Measurements from ENCODE around the gene WDR49.

The WDR49 gene

DNA sequence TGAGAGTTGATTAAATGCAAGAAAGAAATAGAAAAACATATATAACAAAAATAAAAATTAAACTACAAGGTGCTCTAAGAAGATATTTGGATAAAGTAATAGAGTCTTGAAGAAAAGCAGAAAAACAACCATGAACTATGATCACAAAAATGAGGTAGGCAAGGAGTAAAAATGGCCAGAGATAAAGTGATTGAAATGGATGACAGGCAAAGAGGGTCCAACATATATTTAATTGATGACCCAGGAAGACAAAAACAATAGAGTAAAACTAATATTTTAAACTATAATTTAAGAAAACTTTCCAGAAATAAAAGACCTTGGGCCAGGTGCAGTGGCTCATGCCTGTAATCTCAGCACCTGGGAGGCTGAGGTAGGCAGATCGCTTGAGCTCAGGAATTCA lies 22.1 kb upstream of the WDR49 start:
- no peak overlapping the region for H3K4me3 ChIP-seq (ENCODE audit: low read depth, low read length)
- TF ChIP-seq, protein P1, sequence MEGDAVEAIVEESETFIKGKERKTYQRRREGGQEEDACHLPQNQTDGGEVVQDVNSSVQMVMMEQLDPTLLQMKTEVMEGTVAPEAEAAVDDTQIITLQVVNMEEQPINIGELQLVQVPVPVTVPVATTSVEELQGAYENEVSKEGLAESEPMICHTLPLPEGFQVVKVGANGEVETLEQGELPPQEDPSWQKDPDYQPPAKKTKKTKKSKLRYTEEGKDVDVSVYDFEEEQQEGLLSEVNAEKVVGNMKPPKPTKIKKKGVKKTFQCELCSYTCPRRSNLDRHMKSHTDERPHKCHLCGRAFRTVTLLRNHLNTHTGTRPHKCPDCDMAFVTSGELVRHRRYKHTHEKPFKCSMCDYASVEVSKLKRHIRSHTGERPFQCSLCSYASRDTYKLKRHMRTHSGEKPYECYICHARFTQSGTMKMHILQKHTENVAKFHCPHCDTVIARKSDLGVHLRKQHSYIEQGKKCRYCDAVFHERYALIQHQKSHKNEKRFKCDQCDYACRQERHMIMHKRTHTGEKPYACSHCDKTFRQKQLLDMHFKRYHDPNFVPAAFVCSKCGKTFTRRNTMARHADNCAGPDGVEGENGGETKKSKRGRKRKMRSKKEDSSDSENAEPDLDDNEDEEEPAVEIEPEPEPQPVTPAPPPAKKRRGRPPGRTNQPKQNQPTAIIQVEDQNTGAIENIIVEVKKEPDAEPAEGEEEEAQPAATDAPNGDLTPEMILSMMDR (IDR thresholded peaks at IDR 0.05; ENCODE audit: low read depth, low read length) = no peak

DNA sequence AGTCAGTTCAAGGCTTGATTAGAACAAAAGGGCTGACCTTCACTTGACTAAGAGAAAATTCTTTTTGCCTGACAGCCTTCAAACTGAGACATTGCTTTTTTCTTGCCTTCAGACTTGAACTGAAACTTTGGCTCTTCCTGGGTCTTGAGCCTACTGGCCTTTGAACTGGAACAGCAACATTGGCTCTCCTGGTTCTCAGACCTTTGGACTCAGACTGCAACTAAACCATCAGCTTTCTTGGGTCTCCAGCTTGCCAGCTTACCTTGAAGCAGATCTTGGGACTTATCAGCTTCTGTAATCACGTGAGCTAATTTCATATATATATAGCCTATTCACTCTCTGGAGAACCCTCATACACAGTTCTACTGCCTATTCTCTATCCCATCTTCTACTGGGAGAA lies 19.5 kb upstream of the WDR49 start:
- H3K4me3 ChIP-seq (ENCODE audit: low read depth, low read length) = no peak overlapping the region
- TF ChIP-seq, protein P1 (IDR thresholded peaks at IDR 0.05; ENCODE audit: low read depth, low read length) = no peak

DNA sequence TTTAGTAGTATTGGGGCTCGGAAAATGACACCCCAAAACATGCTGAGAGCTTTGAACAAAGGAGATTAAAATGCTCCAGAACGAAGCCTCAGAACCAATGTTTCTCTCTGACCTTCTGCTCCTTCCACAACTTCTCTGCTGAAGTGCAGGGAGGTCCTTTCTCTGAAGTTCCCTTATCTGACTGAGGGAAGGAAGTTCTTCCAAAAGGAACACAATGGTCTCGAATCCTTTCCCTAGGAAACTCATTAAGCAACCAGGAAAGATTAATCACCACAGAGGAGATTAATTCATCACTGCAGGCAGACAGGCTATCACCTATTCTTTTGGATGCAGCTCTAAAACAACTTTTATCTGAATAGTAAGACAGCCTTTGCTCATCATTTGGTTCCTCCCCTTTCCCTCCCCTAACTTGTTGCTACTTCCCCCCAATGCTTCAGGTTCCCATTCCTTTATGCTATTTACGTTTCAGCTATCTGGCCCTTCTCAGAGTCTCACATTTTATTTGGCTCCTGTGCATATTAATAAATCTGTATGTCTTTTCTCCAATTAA lies 18.2 kb upstream of the WDR49 start:
- TF ChIP-seq, protein P1 (IDR thresholded peaks at IDR 0.05; ENCODE audit: low read depth, low read length) = no peak
- no peak overlapping the region for H3K4me3 ChIP-seq (ENCODE audit: low read depth, low read length)

DNA sequence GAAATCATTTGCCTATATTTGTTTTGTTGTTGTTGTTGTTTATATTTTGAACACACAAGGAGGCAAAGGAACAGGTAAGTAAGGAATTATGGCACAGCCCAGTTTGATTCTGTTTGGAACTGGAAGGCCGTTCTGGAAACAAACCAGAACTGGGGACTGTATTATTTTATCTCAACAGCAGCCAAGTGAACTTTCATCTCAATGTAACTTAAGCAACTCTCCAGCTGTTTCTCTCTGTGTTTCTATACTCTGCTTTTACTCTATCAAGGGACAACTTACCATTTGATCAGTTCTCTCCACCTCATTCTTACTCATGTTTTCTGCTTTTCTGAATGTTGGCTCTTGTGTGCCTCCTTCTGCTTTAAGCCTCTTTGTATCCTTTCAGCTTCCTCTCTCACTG lies 16.0 kb upstream of the WDR49 start:
- TF ChIP-seq, protein P1 (IDR thresholded peaks at IDR 0.05; ENCODE audit: low read depth, low read length) = no peak
- no peak overlapping the region for H3K4me3 ChIP-seq (ENCODE audit: low read depth, low read length)

DNA sequence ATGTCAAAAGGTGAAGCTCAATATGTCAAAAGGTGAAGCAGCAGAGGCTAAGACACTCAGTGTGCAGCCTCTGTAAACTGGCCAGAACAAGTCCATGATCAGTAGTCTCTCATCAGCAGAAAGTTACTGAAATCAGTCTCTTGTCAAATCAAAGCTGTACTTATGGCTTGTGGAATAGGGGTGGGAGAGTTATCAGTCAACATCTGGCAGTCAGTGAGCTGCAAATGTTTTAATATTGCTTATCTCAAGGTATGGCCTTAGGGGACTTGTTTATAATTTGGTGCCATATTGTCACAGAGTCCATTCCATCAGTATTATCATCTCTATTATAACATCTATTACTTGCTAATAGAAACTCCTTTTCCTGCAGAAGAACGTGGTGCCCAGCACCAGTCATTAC lies 14.9 kb upstream of the WDR49 start:
- no peak overlapping the region for H3K4me3 ChIP-seq (ENCODE audit: low read depth, low read length)
- TF ChIP-seq, protein P1 (IDR thresholded peaks at IDR 0.05; ENCODE audit: low read depth, low read length) = no peak

DNA sequence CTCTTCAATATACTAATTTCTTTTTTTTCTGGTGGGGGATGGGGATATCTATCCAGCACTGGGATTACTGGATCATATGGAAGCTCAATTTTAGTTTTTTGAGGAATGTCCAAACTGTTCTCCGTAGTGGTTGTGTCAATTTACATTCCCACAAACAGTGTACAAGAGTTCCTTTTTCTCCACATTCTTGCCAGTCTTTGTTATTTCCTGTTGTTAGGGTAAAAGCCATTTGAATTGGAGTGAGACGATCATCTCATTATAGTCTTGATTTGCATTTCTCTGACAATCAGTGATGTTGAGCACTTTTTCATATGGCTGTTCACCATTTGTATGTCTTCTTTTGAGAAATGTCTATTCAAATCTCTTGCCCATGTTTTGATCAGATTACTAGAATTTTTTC lies 12.8 kb upstream of the WDR49 start:
- TF ChIP-seq, protein P1 (IDR thresholded peaks at IDR 0.05; ENCODE audit: low read depth, low read length) = no peak
- H3K4me3 ChIP-seq (ENCODE audit: low read depth, low read length) = no peak overlapping the region

DNA sequence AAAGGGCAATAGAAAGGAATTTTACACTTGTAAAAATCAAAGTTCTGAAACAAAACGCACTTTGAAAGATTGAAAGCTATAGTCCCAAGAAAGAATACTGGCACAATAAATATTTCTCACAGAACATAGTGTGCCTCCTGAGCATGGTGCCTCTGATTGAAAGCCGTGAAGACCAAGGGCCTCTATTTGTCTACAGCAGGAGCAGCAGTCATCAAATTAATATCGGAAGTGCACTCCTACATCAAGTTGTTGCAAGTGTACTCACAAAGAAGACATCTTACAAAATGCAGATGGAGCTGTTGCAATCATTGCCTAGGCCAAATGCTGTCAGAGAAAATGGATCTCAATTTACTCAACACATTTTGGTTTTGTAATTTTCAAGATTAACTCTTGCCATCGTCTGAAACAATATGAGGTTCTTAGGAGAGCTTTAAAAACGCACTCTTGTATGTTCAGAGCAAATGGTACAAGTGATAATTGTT lies 9.2 kb upstream of the WDR49 start:
- no peak overlapping the region for H3K4me3 ChIP-seq (ENCODE audit: low read depth, low read length)
- TF ChIP-seq, protein P1 (IDR thresholded peaks at IDR 0.05; ENCODE audit: low read depth, low read length) = no peak

All from WI38 (cell line).